K562 (cell line): ENCODE measurements around the gene PDZD2. TPM values are rescaled to one million over a fixed set of nuclear protein-coding genes. Genes with fewer than 3 reads are reported as not detected.
A peak's percentile ranks its signal among the peaks of the same experiment; 100 is the strongest.

ENCODE experiments used
- ATAC-seq: fragments of 200-7000 bp; cut with Tn5 transposase; 3 replicates; pipeline ENCODE4 v1.9.1; 2020; ENCODE audit warnings: moderate library complexity
- BruUV-seq: library from RNA; stranded (reverse); fragments of 400-500 nt; replicated peaks from 2 replicates; lab custom pipeline; 2021; lab: Mats Ljungman, UMichigan
- CTCF ChIA-PET: fragments of 300-600 bp; formaldehyde crosslinking; extraction: SDS; loops from one replicate; lab custom pipeline; 2021; ENCODE audit warnings: low intra/inter-chr PET ratio; lab: Yijun Ruan, JAX
- POLR2A ChIA-PET: fragments of 300-600, 350-650 bp; sonication (Branson Sonifier 250); formaldehyde crosslinking; extraction: SDS; loops from one replicate; lab custom pipeline; 2021; ENCODE audit warnings: antibody characterized with exemption, inconsistent platforms; lab: Yijun Ruan, JAX
- DNase-seq, 4 experiments: peaks; one replicate each; pipeline versions ENCODE4 v3.0.0 to v3.0.0-alpha.2; 2011 to 2018; ENCODE audit warnings: low spot score in 3 of 4, mixed read lengths in 3 of 4; ENCODE audit errors: extremely low read depth in 1 of 4
- FAIRE-seq: peaks from 2 replicates; lab custom pipeline; 2011; peaks lifted over from hg19 to GRCh38; lab: Jason Lieb, UNC
- H2AFZ ChIP-seq: 2 replicates; pipeline ENCODE4 v1.6.0; 2011; ENCODE audit warnings: low read depth, low read length, control low read depth, inconsistent platforms
- H3K27ac ChIP-seq: fragments of 200-600 bp; 3 replicates; pipeline ENCODE4 v1.8.0; 2011; ENCODE audit warnings: low read depth, mild to moderate bottlenecking, control low read depth, inconsistent platforms, low read length, moderate library complexity, mixed read lengths; ENCODE audit errors: extremely low read depth
- H3K27me3 ChIP-seq, 2 experiments: fragments of 300-600 bp in 1 of 2; 2 replicates in 1 of 2; 3 replicates in 1 of 2; pipeline versions ENCODE4 v1.6.0 to v1.8.0; 2011; ENCODE audit warnings: inconsistent platforms in 2 of 2, low read length in 2 of 2, mild to moderate bottlenecking in 1 of 2, mixed read lengths in 1 of 2, moderate library complexity in 1 of 2; ENCODE audit not compliant: control insufficient read depth in 2 of 2, insufficient read depth in 2 of 2
- H3K36me3 ChIP-seq: fragments of 300-600 bp; 3 replicates; pipeline ENCODE4 v1.8.0; 2011; ENCODE audit warnings: mild to moderate bottlenecking, low read length, inconsistent platforms; ENCODE audit not compliant: control insufficient read depth, insufficient read depth
- H3K4me1 ChIP-seq, 2 experiments: fragments of 200-600 bp in 1 of 2; replicated peaks in 1 of 2; 2 replicates in 1 of 2; 3 replicates in 1 of 2; pipeline versions ENCODE4 v1.5.1 to v1.8.0; 2011; ENCODE audit warnings: inconsistent platforms in 2 of 2, low read length in 2 of 2, mild to moderate bottlenecking in 1 of 2, mixed read lengths in 1 of 2, moderate library complexity in 1 of 2; ENCODE audit not compliant: control insufficient read depth in 2 of 2, insufficient read depth in 2 of 2
- H3K4me2 ChIP-seq: 2 replicates; pipeline ENCODE4 v1.6.1; 2011; ENCODE audit warnings: low read length, control low read depth, inconsistent platforms, mixed read lengths; ENCODE audit not compliant: insufficient read depth
- H3K4me3 ChIP-seq: fragments of 200-600 bp; sonication (generic), shearing (Covaris generic); 2 replicates; pipeline ENCODE4 v1.5.1; 2016; ENCODE audit warnings: control low read depth, inconsistent platforms
- H3K79me2 ChIP-seq: fragments of 200-600 bp; 3 replicates; pipeline ENCODE4 v1.8.0; 2011; ENCODE audit warnings: low read length, inconsistent platforms; ENCODE audit not compliant: control insufficient read depth, insufficient read depth
- H3K9ac ChIP-seq, 2 experiments: 2 replicates each; pipeline versions ENCODE4 v1.6.0 to v1.6.1; 2011; ENCODE audit warnings: low read depth in 2 of 2, low read length in 2 of 2, control low read depth in 1 of 2, inconsistent platforms in 1 of 2, mild to moderate bottlenecking in 1 of 2, mixed read lengths in 1 of 2; ENCODE audit not compliant: insufficient read depth in 1 of 2
- H3K9me1 ChIP-seq: one replicate; pipeline ENCODE4 v1.6.0; 2011; ENCODE audit warnings: inconsistent platforms, mild to moderate bottlenecking, low read length, moderate library complexity; ENCODE audit not compliant: control insufficient read depth, insufficient read depth
- H3K9me3 ChIP-seq: replicated peaks from 2 replicates; pipeline ENCODE4 v1.5.1; 2011; ENCODE audit warnings: low read depth, low read length, inconsistent platforms; ENCODE audit not compliant: control insufficient read depth, insufficient read depth
- H4K20me1 ChIP-seq: replicated peaks from 2 replicates; pipeline ENCODE4 v1.6.1; 2011; ENCODE audit warnings: low read length, inconsistent platforms, mixed read lengths; ENCODE audit not compliant: control insufficient read depth, insufficient read depth
- PYGO2 ChIP-seq: fragments of 450-650 bp; IDR thresholded peaks from 2 replicates; pipeline ENCODE4 v1.6.1; 2016; ENCODE audit warnings: mild to moderate bottlenecking, missing genetic modification characterization, moderate library complexity, missing compliant biosample characterization
- RFX7 ChIP-seq: fragments of 250-450 bp; sonication (Bioruptor Pico); IDR thresholded peaks from 2 replicates; pipeline ENCODE4 v1.5.1; 2021; ENCODE audit warnings: mild to moderate bottlenecking
- SAFB ChIP-seq: fragments of 200-400 bp; formaldehyde crosslinking; IDR thresholded peaks from 2 replicates; pipeline ENCODE4 v1.6.1; 2017; ENCODE audit warnings: low read depth, low read length, borderline replicate concordance
- YY1 ChIP-seq, 3 experiments: IDR thresholded peaks; 2 replicates each; pipeline ENCODE4 v1.6.1; 2011; ENCODE audit warnings: low read length in 2 of 3, mild to moderate bottlenecking in 2 of 3, moderate library complexity in 2 of 3, borderline replicate concordance in 1 of 3, control low read depth in 1 of 3, low read depth in 1 of 3; ENCODE audit not compliant: insufficient read depth in 3 of 3, insufficient replicate concordance in 2 of 3, control insufficient read depth in 1 of 3, insufficient read length in 1 of 3; ENCODE audit errors: extremely low read depth in 1 of 3
- WGBS: fragments of 100-300 bp; shearing (Covaris generic); methylation state at CpG from one replicate; pipeline ENCODE4 v1.1.6; 2016; ENCODE audit warnings: low coverage, mixed read lengths; ENCODE audit not compliant: insufficient coverage; ENCODE audit errors: missing lambda C conversion rate; 5-methylcytosine and 5-hydroxymethylcytosine counted together
- in situ Hi-C: fragments of 300-500 bp; cut with MboI; formaldehyde crosslinking; loops from 4 replicates; pipeline ENCODE4 v1.15.0; 2018; ENCODE audit warnings: inconsistent platforms, mixed read lengths
- intact Hi-C: fragments of 100-400 bp; cut with micrococcal nuclease; formaldehyde crosslinking; loops from 2 replicates; pipeline ENCODE4 v1.14.2; 2022
- polyA plus RNA-seq, 8 experiments: library from polyadenylated mRNA; depleted of rRNA in 4 of 8; stranded (reverse) in 5 of 8; unstranded in 3 of 8; fragments of >200 nt; fragmentation: Nextera tagmentation in 2 of 8; fragmentation: Illumina TruSeq in 1 of 8; extraction: Ambion mirVana in 2 of 8; extraction: Trizol in 1 of 8; gene quantifications; 2 replicates each; pipeline versions ENCODE4 v1.2.1 to v1.2.3, GENCODE V29; 2011 to 2014; ENCODE audit warnings: inconsistent platforms in 1 of 8, missing spikeins in 1 of 8
- total RNA-seq, 7 experiments: library from RNA; depleted of rRNA in 6 of 7; stranded (reverse); fragments of >200 nt in 6 of 7; fragmentation: Illumina TruSeq in 2 of 7; extraction: Trizol in 2 of 7; gene quantifications; 2 replicates each; pipeline versions ENCODE4 v1.2.1 to v1.2.3, GENCODE V29; 2011 to 2021; ENCODE audit warnings: low replicate concordance in 1 of 7

PDZD2 gene
- total and polyA plus RNA-seq, 9 of the 15 experiments (the other 6 are each of a cell fraction or from before 2014, with no cell fraction given), result 0.02 to 0.08 (median 0.04) TPM; not detected in 6

DNA sequence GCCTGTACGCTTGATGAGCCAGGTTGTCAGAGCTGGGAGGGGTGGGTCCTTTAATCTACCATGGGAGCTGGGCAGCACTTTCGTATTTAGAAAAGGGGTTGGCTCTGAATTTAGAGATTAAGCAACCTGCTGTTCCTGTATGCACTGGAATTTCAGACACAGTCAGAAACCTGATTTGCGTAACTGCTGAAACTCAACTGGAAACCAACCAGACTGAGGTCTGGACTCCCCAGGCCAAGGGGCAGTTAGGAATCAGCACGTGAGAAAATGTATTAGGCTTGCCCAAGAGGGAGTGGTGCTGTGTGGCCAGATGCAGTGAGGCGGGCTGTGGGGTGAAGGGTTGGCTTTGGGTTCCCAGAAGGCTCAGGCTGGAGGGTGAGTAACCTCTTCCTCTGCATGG is 300.2 kb downstream of the PDZD2 start:
- Histone ChIP-seq H3K4me1 (no peaks in the 10 kb centered on the region), H3K27me3 (peaks cover 4 to 12% of the 10 kb centered on the region in 2 experiments; a peak in 3 of 5 replicates)
- POLR2A ChIA-PET, result interaction anchor here (0.6 kb wide), 1 partner anchor 346 kb away, joined by 4 read pairs; no protein-coding TSS in a partner anchor
- WGBS, result 12% methylated on average over 5 of the region's 5 CpGs
- no peak for FAIRE-seq
- TF ChIP-seq YY1 (IDR thresholded peaks at IDR 0.05; ENCODE audit: borderline replicate concordance in 1 of 3, control insufficient read depth in 1 of 3, extremely low read depth in 1 of 3, insufficient read depth in 3 of 3, insufficient read length in 1 of 3, insufficient replicate concordance in 2 of 3, low read depth in 1 of 3, low read length in 2 of 3) (peak in 1 of 3 experiments; percentile 19), PYGO2 (tag) (no peak), SAFB (no peak), RFX7 (CRISPR knock-in tag) (no peak)
- TF ChIP-seq, all 486 proteins: peak for 1
- H3K9ac ChIP-seq, result no peak overlapping the region
- H3K36me3 ChIP-seq, result no peaks in the 10 kb centered on the region
- no peak overlapping the region for H3K4me3 ChIP-seq
- no peak for ATAC-seq
- no peak for DNase-seq
- in situ Hi-C loops, result no loop called here
- no peaks in the 10 kb centered on the region for H3K9me3 ChIP-seq
- H3K27ac ChIP-seq, result no peak overlapping the region
- H3K79me2 ChIP-seq, result no peaks in the 10 kb centered on the region
- no peak overlapping the region for H3K4me2 ChIP-seq
- no peak overlapping the region for H2AFZ ChIP-seq
- intact Hi-C loops, result no loop called here
- no peaks in the 10 kb centered on the region for H3K9me1 ChIP-seq
- H4K20me1 ChIP-seq, result no peaks in the 10 kb centered on the region
- BruUV-seq, result no TSS peak
- CTCF ChIA-PET, result no interaction called here
